HG03520 (cell line): ENCODE results near the gene ARL4A.

ENCODE experiments used
- ATAC-seq: cut with Tn5 transposase; IDR thresholded peaks from one replicate; pipeline ENCODE4 v1.9.1; 2021; ENCODE audit warnings: mild to moderate bottlenecking, moderate library complexity; ENCODE audit not compliant: unreplicated experiment

Gene ARL4A

DNA sequence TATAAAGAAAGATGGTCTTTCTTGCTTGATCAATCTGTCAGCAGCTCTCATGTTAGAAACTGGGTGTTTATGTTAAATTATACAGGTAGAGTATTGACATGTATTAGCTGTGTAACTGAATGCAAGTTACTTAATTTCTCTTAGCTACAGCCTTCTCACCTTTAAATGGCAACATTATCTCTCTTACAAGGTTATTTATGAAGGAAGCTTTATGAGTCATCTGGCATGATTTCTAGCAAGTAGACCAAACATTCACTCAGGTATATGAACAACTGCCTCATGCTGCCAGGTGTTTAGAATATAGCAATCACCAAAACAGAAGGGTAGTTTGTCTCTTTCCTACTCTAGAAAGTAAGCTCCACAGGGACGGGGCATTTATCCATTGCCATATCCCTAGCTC is 8.5 kb downstream of the ARL4A start:
- ATAC-seq, result no peak

DNA sequence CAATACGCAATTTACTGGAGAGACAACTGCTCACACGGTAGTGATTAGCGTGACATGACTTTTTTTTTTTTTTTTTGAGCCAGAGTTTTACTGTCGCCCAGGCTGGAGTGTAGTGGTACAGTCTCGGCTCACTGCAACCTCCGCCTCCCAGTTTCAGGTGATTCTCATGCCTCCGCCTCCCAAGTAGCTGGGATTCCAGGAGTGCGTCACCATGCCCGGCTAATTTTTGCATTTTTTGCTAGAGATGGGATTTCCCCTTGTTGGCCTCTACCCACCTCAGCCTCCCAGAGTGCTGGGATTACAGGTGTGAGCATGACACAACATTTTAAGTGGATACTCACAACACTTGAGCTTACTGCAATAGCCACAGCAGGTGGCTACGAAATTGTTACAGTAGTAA is 11.9 kb downstream of the ARL4A start:
- no peak for ATAC-seq

DNA sequence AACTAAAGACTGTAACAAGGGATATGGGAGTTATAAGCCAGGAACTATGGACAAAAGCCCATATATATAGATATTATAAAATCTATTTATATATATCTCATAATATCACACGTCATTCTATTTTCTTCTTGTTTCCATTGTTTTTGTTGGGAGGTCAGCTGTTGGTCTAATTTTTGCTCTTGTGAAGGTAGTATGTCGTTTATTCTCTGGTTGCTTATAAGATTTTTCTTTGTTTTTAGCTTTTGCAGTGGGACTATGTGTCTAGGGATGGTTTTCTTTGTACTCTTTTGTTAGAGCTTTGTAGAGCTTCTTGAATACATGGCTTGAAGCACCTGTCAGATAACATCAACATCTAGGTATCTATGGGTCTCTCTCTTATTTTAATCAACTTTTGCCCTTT is 14.0 kb downstream of the ARL4A start:
- ATAC-seq, result no peak

DNA sequence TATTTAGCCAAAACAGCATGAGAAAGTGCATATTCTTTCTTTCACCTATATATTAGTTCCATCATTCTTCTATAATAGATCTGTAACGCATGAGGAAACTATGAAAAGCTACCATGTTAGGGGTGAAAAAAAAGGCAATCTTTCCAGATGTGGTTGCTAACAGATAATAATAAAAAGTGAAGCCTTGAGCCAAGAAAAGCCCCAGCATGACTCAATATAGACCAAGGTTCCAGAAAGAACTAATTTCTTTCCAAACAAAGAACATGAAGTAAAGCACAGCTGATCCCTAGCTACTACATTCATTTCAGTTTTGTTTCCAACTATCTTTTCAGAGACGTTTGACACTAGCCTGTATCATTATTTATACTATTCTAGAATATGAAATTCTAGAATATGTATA is 16.4 kb downstream of the ARL4A start:
- ATAC-seq, result no peak

DNA sequence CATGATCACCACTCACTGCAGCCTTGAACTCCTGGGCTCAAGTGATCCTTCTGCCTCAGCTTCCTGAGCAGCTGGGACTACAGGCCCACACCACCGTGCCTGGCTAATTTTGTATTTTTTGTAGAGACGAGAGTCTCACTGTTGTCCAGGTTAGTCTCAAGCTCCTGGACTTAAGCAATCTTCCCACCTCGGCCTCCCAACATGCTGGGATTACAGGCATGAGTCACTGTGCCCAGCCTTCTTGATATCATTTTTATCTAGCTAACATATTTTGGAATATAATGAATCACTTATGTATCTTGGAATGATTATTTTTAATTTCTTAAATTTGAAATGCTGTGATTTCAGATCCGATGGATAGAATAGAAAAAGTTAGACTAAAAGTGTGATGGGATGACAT is 18.4 kb downstream of the ARL4A start:
- no peak for ATAC-seq

DNA sequence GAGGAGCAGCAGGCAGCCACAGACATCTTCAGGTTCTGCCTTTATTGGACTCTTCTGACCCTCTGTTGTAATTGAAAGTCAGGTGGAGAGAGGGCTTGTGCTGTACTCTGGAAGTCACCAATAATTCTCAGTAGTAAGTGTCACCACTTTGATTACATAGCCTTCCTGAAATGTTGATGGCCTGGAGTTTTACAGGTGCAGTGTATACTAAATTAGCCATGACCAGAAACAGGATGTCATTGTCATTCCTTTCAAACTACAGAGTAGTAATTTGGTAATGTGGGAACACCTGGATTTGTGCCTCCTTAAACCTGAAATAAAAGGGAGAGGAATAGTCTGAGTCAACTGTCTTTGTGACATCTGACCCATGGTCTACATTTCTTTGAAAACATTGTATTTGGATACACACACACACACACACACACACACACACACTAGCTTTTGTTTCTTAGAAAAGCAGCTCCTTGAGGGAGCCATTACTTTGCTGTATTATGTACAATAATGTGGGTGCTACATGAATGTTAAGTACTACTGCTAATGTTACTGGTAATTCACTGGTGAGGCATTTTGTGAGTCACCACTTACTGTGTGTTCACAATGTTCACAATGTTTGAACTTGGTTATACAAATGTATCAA is 19.6 kb downstream of the ARL4A start:
- ATAC-seq, result no peak

DNA sequence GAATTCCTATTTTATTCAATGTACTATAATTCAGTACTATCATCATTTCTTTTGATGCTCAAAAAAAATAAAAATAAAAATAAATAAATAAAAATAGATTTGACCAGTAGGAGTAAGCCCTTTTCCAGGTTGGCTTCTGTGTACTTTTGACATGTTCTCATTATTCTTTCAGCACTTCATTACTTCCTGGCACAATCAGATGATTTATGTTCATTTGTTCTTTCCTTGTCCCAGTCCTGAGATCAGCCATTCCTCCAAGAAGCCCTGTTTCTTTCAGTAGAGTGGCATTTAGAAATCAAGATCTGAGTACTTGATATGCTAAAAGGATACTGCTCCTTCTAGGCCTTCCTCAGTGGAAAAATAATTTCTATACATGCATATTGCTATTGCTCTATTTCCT is 20.9 kb downstream of the ARL4A start:
- ATAC-seq, result no peak

DNA sequence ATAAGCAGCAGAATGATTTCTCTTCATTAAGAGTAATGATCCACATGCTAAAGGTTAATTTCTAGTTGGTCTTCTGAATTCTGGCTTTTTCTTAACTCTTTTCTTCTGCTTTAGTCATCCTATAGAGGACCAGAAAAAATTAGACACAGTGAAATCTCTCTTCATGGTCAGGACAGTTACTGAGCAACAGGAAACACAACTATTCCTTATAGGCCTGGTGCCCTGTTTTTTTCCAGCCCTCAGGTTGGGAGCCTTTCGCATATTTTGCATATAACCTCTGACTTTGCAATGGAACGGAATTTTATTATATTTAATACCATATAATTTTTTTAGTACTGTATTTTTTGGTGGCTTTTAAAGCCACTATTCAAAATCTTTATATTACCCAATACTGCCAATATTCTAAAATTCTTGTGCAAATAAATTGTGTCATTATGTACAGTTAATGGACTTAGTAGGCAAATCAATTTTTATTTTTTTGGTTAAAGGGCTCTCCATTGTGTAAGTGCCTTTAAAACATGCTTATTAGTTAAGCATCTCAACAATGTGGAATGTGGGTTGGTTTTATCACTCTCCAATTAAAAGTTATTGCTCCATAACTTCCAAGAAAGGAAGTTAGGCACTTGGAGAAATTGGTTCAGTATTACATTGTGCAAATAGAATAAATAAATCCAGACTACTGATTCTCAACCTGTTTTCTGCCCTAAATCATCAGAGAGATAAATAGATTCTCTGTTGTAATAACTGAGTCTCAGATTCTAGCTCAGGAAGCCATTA is 22.5 kb downstream of the ARL4A start:
- no peak for ATAC-seq

DNA sequence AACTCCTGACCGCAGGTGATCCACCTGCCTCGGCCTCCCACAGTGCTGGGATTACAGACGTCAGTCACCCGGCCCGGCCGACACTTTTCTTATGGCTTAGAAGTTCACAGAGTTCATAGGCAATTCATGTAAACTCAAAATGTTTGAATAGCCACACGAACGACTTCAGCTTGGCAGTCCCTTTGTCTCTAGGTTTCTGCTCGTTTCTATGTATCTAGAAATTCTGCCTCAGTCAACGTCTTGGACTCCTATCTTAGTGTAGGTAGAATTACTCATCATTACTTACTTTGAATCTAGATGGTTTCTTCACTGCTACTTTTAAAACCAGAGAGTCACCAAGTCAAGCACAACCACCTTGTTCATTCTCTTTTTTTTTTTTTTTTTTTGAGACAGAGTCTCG is 23.7 kb downstream of the ARL4A start:
- no peak for ATAC-seq

DNA sequence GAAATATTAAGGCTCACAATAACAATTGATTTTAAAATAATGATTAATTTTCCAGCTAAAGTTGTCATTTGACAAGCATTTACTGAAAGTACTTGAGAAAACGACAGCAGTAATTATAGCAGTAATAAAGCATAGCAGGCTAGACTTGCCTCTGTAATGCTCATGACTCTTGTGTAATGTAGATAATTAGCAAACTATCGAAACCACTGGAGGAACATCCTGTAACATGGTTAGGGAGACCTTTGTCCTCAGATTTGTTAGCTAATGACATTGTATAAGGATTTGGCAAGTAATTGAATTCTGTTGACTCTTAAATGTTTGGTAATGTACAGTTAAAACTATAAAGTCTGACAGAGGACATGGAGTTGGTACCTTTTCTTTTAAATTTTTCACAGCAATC is 24.8 kb downstream of the ARL4A start:
- no peak for ATAC-seq

DNA sequence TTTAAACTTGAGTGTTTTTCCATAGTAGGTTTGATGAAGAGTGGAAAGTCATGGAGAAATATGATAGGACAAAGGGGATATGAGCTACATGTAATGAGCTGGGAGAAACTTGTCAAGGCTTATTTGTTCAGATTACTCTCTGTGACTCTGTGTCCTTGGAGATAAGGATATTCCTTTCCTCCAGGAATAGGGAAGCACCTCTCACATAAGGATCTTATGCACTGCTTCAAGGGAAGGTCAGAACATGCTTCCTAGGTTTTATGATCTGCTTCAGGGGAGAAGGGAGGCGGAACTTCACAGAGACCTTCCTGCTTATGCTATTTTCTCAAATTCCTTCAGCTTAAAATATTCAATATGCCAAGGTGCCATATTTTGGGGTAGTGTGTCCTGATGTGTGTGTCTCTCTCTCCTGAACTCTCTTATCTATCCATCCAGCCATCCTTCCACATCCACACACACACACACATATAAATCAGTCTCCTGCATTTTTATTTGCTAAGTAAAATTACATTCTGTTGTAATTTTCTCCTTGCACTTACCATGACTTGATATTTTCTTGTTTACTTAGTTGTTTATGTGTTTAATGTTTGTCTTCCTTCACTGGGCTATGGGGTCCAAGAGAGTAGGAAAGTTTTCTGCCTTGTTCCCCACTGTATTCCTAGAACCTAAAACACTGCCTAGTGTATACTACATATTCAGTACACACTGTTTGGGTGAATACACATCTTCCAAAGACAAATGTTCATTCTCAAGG is 26.4 kb downstream of the ARL4A start:
- ATAC-seq, result no peak

DNA sequence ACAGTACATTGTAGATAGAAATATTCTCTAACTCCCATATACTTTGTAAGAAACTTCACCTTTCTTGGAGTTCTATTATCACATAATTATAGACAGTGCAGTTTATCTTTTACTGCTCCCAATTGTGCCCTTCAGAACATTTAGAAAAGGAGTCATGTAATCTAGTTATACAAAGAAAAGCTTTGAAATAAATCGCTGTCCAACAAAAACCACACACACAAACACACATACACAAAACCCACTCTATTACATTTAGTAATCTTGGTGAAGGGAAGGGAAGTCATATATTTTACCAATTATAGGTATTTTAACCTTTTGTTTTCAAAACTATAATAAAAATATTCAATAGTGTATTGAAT is 26.9 kb downstream of the ARL4A start:
- no peak for ATAC-seq

DNA sequence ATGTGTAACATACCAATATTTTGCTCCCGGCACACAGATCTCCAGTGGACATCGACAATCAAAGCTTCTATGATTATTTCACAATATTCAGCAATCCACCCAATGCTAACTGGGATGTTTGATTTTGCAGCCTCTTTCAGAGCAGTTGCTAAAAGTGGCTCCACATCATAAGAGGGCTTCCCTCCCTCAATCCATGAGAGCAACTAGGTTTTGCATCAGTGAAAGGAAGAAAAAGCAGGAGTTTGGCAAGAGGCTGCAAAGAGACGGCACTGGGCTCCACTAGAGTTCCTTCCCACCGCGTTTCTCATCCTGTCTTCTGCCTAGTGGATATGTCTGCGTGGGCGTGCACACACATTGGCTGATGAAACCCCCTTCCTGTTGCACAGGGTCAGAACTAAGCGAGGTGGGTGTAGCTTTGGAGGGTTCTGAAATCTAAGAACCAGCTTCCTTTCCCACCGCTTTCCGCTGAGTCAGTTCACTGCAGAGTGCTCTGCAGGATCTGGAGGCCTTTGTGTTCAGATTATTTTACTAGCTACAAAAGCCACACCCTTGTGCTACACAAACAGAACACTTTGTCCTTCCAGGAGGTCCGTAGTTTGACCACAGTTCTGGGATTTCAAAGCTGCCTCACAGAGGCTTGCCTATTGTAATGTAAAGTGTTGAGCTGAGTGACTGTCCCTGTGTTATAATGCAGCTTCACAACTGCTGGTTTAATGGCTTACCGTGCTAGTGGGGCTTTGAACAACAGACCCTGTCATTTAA is 28.1 kb downstream of the ARL4A start:
- ATAC-seq, result no peak

DNA sequence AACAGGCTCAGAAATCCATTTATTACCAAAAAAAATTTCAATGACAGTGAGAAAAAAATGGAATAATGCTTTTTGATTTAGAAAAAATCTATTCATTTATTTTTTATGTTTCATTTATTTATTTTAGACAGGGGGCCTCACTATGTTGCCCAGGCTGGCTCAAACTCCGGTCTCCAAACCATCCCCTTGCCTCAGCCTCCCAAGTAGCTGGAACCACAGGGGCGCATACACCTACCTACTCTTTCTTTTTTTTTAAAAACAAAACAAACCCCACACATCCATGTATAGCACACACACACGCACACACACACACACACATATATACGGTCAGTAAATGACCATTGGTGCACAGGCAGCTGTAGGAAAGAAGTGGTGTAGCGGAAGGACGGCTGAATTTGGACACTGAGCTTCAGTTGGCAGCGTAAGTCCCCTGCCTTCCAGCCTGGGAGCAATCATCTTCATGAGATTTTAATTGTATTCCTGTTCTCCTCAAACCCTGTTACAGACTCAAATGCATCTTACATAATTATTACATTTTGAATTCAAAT is 28.8 kb downstream of the ARL4A start:
- no peak for ATAC-seq

DNA sequence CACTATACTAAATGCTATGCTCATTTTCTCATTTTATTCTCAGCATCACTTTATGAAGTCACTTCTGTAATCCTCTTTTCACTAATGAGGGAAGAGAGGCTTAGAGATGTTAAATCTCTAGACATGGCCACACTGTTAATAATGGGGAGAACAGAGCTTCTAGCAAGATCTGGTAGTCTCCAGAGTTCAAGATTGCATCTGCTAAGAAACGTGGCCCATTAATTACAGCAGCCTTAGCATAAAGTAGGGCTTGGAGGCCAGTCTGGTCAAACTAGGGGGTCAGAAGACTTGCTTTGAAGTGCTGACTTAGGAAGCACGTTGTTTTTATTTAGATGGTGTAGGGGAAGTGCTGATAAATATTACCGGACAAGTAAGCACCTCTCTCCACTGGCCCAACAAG is 29.3 kb downstream of the ARL4A start:
- ATAC-seq, result no peak

DNA sequence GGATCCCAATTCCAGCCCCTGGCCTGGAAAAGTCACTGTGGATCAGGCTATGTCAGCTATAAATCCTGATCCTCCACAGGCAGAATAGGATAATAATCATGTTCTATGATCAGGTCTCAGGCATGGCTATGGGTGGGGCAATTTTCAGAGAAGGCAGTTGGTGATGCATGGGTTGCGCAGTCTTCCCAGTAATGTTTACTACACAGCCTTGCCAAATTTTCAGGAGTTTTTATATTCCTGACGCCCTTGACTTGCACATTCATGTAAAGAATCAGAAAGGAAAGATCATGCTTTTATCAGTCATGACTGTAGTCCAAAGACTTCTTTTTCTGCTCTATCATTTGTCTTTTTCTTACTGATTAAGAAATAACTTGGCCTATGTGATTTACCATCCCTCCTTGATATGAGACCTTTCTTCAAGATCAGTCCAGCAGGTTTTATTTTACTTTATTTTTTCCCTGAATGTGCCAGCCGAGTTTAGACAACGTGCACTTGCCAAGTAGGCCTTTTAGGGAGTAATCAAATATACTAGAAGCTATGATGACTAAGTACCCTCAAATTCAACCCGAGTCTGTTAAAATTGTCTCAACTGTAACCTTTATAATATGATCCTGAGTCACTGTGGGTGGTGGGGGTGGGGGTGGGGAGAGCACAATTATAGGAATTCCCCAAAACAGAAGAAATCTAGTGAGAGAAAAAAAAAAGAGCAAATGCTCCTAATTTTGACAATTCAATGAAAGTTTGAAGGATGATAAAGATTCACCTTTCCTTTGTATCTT is 31.9 kb downstream of the ARL4A start:
- ATAC-seq, result no peak

DNA sequence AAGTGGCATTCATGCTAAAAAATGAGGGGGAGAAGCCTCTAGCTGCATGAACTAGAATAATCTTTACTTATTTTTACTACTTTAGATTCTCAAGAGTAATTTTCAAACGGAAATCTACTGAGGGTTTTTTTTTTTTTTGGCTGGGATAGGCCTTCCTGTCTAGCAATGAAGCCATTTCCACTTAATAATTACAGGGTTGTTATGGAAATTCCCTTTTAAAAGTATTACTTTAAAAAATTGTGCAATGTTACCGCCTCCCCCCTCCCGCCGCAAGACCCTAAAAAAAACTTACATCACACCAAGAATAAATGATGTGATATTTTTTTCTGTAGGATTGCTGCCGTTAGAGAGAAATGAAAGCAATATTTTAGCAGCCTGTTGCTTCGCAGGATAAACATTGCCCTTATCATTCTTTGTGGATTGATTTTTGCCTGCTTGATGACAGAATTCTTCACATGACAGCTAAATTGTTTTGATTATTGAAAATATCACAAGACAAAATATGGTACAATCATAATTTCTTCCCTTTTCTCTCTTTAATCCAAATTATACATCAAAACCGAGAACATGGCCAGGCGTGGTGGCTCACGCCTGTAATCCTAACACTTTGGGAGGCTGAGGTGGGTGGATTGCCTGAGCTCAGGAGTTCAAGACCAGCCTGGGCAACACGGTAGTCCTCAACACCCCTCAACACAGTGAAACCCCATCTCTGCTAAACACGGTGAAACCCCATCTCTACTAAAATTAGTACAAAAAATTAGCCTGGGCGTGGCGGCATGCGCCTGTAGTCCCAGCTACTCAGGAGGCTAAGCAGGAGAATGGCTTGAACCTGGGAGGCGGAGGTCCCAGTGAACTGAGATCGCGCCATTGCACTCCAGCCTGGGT is 32.8 kb downstream of the ARL4A start:
- ATAC-seq, result no peak

DNA sequence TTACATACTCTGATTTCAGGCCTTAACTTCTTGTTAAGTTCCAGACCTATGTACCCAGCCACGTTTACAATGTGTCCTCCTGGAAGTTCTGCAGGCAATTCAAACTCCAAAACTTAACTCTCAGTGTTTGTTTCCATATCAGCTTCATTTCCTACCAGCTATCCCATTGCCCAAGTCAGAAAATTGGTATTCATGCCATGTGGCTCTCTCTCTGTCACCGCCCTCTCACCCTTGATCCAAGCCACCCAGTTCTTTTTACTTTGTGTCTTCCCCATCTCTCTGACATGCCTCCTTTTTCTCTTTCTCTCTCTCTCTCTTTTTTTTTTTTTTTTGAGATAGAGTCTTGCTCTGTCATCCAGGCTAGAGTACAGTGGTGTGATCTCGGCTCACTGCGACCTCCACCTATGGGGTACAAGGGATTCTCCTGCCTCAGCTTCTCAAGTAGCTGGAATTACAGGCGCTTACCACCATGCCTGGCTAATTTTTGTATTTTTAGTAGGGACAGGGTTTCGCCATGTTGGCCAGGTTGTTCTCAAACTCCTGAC is 33.9 kb downstream of the ARL4A start:
- ATAC-seq, result no peak

DNA sequence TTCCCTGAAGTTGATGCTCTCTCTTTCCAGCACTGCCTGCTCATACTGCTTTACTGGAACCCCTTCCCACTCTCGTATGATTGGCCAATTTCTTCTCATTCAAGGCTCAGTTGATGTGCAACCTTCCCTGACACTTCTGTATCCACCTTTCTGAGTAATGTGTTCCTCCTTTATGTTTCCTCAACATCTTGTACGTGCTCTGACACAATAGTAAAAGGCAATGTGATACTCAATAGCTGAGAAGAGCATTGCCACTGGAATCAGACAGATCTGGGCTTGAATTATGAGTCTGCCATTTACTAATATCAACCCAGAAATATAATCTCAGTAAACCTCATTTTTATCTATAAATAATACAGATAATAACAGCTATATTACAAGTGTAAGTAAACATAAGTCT is 34.7 kb downstream of the ARL4A start:
- ATAC-seq, result no peak
